D721Med (cell line): Measurements from ENCODE around the gene POLR2C.

Experiments
- DNase-seq: peaks from one replicate; pipeline ENCODE4 v3.0.0; 2011; ENCODE audit warnings: low spot score; ENCODE audit not compliant: insufficient read length
- FAIRE-seq: peaks from 2 replicates; lab custom pipeline; 2011; peaks lifted over from hg19 to GRCh38; lab: Jason Lieb, UNC
- TF ChIP-seq, protein P1 (sequence below): IDR thresholded peaks from 2 replicates; pipeline ENCODE4 v1.5.1; 2012; ENCODE audit warnings: mild to moderate bottlenecking, control low read depth; ENCODE audit not compliant: insufficient read depth; ENCODE audit errors: missing control alignments

Gene POLR2C

GRCh38 chr16:57516773-57517172, 54.3 kb downstream of the POLR2C start:
- TF ChIP-seq, protein P1, sequence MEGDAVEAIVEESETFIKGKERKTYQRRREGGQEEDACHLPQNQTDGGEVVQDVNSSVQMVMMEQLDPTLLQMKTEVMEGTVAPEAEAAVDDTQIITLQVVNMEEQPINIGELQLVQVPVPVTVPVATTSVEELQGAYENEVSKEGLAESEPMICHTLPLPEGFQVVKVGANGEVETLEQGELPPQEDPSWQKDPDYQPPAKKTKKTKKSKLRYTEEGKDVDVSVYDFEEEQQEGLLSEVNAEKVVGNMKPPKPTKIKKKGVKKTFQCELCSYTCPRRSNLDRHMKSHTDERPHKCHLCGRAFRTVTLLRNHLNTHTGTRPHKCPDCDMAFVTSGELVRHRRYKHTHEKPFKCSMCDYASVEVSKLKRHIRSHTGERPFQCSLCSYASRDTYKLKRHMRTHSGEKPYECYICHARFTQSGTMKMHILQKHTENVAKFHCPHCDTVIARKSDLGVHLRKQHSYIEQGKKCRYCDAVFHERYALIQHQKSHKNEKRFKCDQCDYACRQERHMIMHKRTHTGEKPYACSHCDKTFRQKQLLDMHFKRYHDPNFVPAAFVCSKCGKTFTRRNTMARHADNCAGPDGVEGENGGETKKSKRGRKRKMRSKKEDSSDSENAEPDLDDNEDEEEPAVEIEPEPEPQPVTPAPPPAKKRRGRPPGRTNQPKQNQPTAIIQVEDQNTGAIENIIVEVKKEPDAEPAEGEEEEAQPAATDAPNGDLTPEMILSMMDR = no peak
- FAIRE-seq (no peak), DNase-seq (no peak)

DNA sequence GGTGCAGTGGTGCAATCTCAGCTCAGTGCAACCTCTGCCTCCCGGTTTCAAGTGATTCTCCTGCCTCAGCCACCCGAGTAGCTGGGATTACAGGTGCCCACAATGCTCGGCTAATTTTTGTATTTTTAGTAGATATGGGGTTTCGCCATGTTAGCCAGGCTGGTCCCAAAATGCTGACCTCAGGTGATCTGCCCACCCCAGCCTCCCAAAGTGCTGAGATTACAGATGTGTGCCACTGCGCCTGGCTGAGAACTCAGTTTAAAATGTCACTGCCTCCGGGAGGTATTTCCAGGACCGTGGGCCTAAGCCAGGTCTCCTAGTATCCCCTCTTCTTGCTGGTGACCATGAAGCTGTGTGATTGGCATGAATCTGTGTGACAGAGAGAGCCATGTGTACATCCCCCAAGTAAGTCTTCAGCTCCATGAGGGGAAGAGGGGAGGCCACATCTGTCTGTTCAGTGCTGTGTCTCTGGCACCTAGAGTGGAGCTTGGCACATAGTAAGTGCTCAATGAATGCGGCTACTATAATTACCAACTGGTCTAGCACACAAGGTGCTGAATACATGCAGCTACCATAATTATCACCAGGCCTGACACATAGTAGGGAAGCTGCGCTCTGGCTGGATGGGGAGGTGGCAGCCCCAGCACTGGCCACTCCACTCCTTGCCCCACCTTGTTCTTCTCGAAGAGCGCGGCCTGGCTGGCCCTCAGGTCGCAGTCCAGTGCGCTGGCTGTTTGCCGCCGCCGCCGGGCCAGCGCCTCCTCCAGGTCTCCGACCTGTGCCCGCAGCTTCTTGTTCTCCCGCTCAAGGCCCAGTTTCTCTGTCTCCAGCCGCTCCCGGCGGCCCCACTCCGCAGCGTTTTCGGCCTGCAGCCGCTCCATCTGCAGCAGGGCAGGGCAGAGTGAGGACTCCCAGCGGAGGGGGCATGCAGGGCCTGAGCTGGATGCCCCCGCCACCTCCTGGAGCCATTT, 55.2 kb downstream of the POLR2C start:
- DNase-seq (no peak), FAIRE-seq (no peak)
- TF ChIP-seq, protein P1 = no peak

DNA sequence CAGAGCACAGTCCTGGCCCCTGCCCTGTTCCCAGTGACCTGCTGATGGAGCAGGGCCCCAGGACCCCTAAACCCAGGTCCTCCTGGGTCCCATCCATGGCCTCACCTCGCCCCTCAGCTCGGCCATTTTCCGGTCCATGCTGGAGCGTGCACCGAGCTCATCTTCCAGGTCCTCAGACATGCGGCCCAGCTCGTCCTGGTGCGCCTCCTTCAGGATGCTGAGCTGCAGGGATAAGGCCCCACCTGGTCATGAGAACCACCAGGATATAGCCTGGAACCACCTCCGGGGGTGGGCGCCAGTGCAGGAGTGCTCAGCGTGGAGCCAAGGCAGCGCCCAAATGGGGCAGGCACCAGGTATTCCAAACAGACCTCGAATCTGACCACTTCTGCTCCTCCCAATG, 56.0 kb downstream of the POLR2C start:
- TF ChIP-seq, protein P1 = no peak
- no peak for DNase-seq
- FAIRE-seq = no peak

GRCh38 chr16:57518922-57519321, 56.4 kb downstream of the POLR2C start:
- TF ChIP-seq, protein P1 = no peak
- DNase-seq (no peak), FAIRE-seq (no peak)

GRCh38 chr16:57519796-57520360, 57.4 kb downstream of the POLR2C start:
- FAIRE-seq = no peak
- TF ChIP-seq, protein P1 = peak; percentile 95
- peak; percentile 67 for DNase-seq
